ENCODE results near the gene EXOC3L4. TPM values are rescaled to one million over a fixed set of nuclear protein-coding genes. Genes with fewer than 3 reads are reported as not detected.

Gene EXOC3L4
- polyA plus RNA-seq, 1 donor, result 33.7 TPM

DNA sequence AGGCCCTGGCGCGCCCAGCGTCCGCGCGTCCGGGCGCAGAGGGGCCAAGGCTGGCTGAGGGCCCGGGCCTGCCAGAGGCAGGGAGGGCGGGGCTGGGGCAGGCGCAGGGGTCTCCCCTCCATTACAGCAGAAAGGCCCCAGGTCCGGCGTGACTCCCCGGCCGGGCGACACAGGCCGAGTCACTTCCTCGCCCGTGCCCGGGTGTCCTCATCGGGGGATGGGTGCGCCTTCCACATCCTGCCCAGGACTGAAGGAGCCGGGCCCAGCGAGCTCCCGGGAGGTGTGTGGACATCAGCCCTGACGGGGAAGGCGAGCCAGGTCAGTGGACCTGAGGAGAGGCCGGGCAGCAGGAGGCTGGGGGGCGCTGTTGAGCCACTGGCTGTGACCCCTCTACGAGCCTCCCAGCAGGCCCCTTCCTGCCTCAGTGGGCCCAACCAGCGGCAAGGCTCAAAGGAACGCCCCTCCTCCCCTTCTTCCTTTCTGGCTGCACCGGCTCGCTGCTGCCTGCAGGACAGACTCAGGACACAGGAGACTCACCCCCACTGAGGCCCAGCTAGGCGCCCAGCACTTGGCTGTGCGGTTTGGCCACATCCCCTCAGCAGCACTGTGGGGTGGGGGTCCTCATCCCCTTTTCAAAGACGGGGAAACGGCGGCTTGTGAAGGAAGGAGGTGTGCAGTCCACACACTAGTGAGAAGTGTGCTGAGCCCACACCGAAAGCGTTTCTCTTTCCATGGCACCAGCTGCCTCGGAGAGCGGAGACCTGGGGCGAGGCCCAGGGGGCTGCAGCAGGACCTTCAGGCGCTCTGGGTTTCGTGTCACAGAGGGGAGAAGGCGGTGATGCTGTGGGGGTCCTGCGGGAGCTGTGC lies 29.3 kb downstream of the EXOC3L4 start:
- H3K4me1 ChIP-seq (ENCODE audit: control insufficient read depth, insufficient read depth, low read length), result peaks cover 26% of the 10 kb centered on the region
- WGBS (ENCODE audit: insufficient coverage, low lambda C conversion rate), result no CpG with 5 or more reads among the region's 48 CpGs
- peak overlapping the region; percentile 28 for H3K4me3 ChIP-seq (ENCODE audit: low read length)
- H3K27me3 ChIP-seq (ENCODE audit: control insufficient read depth, insufficient read depth, low read length), result peaks cover 58% of the 10 kb centered on the region
- H3K9me3 ChIP-seq (ENCODE audit: control insufficient read depth, low read depth, low read length), result peaks cover 7% of the 10 kb centered on the region
- no peak overlapping the region for H3K27ac ChIP-seq (ENCODE audit: low read length)
- DNase-seq, result no peak
- no peaks in the 10 kb centered on the region for H3K36me3 ChIP-seq (ENCODE audit: control insufficient read depth, insufficient read depth, low read length)

DNA sequence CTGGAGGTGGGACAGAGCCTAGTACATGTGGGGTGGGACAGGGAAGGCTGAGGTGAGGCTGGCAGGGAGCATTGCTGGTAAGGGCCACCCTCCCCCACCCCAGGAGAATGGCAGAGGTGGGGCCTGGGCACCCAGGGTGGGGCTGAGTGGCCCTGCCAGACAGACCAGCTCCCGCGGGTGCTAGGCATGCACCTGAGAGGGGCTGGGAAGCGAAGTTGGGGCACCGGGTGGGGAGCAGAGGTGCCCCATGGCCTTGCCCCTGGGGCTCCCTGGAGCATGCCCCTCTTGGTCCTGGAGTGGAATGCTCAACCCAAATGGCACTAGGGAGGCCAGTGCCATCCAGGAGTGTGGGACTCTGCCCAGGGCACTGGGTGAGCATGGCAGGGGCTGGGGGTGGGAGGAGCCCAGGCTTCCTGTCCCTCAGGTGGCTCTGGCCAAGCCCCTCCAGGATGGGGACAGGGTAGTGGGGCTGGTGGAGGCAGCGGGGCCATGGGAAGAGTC lies 30.0 kb downstream of the EXOC3L4 start:
- no peak for DNase-seq
- Histone ChIP-seq H3K36me3 (ENCODE audit: control insufficient read depth, insufficient read depth, low read length) (no peaks in the 10 kb centered on the region), H3K27ac (ENCODE audit: low read length) (no peak overlapping the region), H3K9me3 (ENCODE audit: control insufficient read depth, low read depth, low read length) (peaks cover 7% of the 10 kb centered on the region), H3K4me3 (ENCODE audit: low read length) (no peak overlapping the region), H3K27me3 (ENCODE audit: control insufficient read depth, insufficient read depth, low read length) (peaks cover 63% of the 10 kb centered on the region), H3K4me1 (ENCODE audit: control insufficient read depth, insufficient read depth, low read length) (peaks cover 26% of the 10 kb centered on the region)
- no CpG with 5 or more reads among the region's 5 CpGs for WGBS (ENCODE audit: insufficient coverage, low lambda C conversion rate)

DNA sequence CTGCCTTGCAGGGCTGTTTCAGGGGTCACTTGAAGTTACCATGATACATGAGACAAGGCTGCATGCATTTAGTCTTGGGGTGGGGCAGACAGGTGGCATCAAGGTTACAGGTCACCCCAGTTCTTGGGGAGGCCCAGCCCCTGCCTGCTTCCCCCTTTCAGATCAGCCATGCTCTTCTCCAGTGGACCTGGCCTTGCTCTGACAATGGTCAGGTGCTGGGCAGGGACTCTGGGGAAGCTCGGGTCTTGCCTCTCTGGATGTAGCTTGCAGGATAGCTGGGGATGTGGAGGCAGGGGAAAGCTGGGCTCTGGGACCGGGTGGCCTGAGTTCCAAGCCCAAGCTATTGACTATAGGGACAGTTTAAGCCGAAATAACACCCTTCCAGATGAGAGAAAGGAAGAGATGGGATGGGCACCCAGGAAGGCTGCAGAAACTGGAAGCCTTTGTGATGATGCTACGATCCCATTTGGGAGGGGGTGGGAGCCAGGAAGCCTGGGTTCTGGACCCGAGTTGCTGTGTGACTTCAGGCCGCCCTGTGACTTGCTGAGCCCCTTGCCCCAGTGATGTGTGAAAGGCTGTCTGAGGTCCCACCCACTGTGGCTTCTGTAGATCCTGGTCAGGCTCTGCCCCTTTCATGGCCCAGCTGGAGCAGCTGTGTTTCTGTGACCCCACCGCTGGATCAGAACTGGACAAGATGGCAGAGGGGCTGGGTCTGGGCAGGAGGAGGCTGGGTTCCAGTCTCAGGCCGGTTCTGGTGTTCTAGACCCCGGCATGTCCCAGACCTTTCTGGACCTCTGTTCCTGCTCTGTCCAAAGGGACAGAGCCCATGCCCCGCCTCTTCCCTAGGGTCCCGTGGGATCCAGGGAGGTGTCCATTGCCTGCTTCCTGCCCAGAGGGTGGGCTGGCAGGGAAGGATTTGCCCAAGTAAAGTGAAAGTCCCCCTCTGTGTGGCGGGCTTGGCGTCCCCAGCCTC lies 30.9 kb downstream of the EXOC3L4 start:
- Histone ChIP-seq H3K36me3 (ENCODE audit: control insufficient read depth, insufficient read depth, low read length) (no peaks in the 10 kb centered on the region), H3K27ac (ENCODE audit: low read length) (no peak overlapping the region), H3K9me3 (ENCODE audit: control insufficient read depth, low read depth, low read length) (peaks cover 7% of the 10 kb centered on the region), H3K4me3 (ENCODE audit: low read length) (no peak overlapping the region), H3K4me1 (ENCODE audit: control insufficient read depth, insufficient read depth, low read length) (peaks cover 26% of the 10 kb centered on the region), H3K27me3 (ENCODE audit: control insufficient read depth, insufficient read depth, low read length) (peaks cover 63% of the 10 kb centered on the region)
- WGBS (ENCODE audit: insufficient coverage, low lambda C conversion rate), result no CpG with 5 or more reads among the region's 13 CpGs
- DNase-seq, result no peak

DNA sequence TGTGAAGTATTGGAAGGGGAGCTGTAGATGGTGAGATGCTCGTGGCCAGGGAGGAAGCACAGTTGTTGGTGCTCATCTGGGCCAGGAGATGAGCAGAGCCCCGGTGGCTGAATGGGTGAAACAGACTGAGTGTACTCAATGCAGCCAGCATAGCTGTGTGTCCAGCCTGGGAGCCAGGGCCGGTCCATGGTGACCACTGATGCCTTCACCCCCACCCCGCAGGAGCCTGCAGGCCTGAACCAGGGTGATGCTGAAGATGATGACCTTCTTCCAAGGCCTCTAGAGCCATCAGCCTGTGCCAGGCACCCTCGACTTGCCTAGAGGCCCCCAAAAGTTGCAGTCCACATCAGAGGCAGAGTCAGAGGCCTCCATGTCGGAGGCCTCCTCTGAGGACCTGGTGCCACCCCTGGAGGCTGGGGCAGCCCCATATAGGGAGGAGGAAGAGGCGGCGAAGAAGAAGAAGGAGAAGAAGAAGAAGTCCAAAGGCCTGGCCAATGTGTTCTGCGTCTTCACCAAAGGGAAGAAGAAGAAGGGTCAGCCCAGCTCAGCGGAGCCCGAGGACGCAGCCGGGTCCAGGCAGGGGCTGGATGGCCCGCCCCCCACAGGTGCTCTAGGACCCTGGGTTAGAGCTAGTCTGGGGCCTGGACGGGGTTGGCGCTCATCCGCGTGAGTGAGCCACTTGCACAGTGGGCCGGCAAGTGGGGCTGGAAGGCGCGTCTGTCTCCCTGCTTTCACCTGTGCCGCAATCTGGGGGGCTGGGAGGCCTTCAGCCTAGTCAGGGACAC lies 31.8 kb downstream of the EXOC3L4 start:
- peaks cover 63% of the 10 kb centered on the region for H3K27me3 ChIP-seq (ENCODE audit: control insufficient read depth, insufficient read depth, low read length)
- peaks cover 23% of the 10 kb centered on the region for H3K4me1 ChIP-seq (ENCODE audit: control insufficient read depth, insufficient read depth, low read length)
- no peak overlapping the region for H3K27ac ChIP-seq (ENCODE audit: low read length)
- WGBS (ENCODE audit: insufficient coverage, low lambda C conversion rate), result 95% methylated on average over 3 of the region's 22 CpGs
- no peak for DNase-seq
- peaks cover 7% of the 10 kb centered on the region for H3K9me3 ChIP-seq (ENCODE audit: control insufficient read depth, low read depth, low read length)
- H3K4me3 ChIP-seq (ENCODE audit: low read length), result no peak overlapping the region
- H3K36me3 ChIP-seq (ENCODE audit: control insufficient read depth, insufficient read depth, low read length), result no peaks in the 10 kb centered on the region

DNA sequence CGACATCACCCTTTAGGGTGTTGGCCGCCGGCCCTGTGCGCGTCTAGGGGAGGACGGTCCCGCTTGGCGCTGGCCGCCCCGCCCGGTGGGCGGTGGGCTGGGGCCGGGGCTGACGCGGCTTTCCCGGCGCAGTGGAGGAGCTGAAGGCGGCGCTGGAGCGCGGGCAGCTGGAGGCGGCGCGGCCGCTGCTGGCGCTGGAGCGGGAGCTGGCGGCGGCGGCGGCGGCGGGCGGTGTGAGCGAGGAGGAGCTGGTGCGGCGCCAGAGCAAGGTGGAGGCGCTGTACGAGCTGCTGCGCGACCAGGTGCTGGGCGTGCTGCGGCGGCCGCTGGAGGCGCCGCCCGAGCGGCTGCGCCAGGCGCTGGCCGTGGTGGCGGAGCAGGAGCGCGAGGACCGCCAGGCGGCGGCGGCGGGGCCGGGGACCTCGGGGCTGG lies 32.4 kb downstream of the EXOC3L4 start:
- no peak overlapping the region for H3K27ac ChIP-seq (ENCODE audit: low read length)
- H3K36me3 ChIP-seq (ENCODE audit: control insufficient read depth, insufficient read depth, low read length), result no peaks in the 10 kb centered on the region
- H3K27me3 ChIP-seq (ENCODE audit: control insufficient read depth, insufficient read depth, low read length), result peaks cover 62% of the 10 kb centered on the region
- H3K4me3 ChIP-seq (ENCODE audit: low read length), result no peak overlapping the region
- H3K4me1 ChIP-seq (ENCODE audit: control insufficient read depth, insufficient read depth, low read length), result peaks cover 19% of the 10 kb centered on the region
- DNase-seq, result peak; percentile 72 to 88
- peaks cover 7% of the 10 kb centered on the region for H3K9me3 ChIP-seq (ENCODE audit: control insufficient read depth, low read depth, low read length)
- no CpG with 5 or more reads among the region's 62 CpGs for WGBS (ENCODE audit: insufficient coverage, low lambda C conversion rate)

DNA sequence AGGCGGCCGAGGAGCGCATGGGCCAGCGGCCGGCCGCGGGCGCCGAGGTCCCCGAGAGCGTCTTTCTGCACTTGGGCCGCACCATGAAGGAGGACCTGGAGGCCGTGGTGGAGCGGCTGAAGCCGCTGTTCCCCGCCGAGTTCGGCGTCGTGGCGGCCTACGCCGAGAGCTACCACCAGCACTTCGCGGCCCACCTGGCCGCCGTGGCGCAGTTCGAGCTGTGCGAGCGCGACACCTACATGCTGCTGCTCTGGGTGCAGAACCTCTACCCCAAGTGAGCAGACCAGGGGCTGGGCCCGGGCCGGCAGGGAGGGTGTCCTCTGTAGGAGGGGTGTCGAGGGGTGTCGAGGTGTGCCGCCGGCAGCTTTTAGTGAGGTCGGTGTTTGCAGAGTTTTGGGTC lies 32.8 kb downstream of the EXOC3L4 start:
- no peaks in the 10 kb centered on the region for H3K36me3 ChIP-seq (ENCODE audit: control insufficient read depth, insufficient read depth, low read length)
- H3K9me3 ChIP-seq (ENCODE audit: control insufficient read depth, low read depth, low read length), result peaks cover 7% of the 10 kb centered on the region
- no CpG with 5 or more reads among the region's 39 CpGs for WGBS (ENCODE audit: insufficient coverage, low lambda C conversion rate)
- H3K27me3 ChIP-seq (ENCODE audit: control insufficient read depth, insufficient read depth, low read length), result peaks cover 58% of the 10 kb centered on the region
- H3K27ac ChIP-seq (ENCODE audit: low read length), result no peak overlapping the region
- H3K4me3 ChIP-seq (ENCODE audit: low read length), result no peak overlapping the region
- DNase-seq, result no peak
- H3K4me1 ChIP-seq (ENCODE audit: control insufficient read depth, insufficient read depth, low read length), result peaks cover 14% of the 10 kb centered on the region

DNA sequence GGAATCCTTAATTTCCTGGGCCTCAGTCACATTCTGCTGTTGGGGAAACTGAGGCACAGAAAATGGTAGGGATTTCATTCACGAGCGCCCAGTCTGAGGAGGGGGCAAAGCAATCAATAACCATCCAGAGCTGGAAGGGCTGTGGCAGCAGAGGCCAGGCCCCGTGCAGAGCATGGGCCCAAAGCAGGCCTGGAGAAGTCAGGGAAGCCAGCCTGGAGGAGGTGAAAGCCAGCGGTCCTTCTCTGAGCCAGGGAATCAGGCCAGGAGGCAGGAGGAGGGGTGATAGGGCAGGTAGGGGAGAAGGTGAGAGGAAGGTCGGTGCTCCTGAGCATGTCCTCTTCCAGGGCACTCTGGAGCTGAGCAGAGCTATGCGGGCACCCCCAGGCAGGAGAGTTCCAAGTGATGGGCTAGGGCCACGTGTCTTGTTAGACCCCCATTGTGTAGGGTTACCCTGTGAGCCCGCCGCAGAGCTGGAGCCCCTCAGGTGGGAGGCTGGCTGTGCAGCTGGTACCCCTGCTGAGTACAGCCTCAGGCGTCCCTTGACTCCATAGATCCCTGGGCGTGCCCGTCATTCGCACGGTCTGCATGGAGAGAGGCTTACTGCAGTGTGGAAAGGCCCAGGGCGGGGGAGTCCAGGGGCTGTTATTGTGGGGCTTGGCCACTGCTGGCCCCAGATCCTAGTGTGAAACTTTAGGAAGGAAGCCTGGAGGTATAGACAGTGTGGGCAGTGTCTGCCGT lies 33.5 kb downstream of the EXOC3L4 start:
- H3K36me3 ChIP-seq (ENCODE audit: control insufficient read depth, insufficient read depth, low read length), result no peaks in the 10 kb centered on the region
- no peak overlapping the region for H3K27ac ChIP-seq (ENCODE audit: low read length)
- H3K4me1 ChIP-seq (ENCODE audit: control insufficient read depth, insufficient read depth, low read length), result peaks cover 9% of the 10 kb centered on the region

DNA sequence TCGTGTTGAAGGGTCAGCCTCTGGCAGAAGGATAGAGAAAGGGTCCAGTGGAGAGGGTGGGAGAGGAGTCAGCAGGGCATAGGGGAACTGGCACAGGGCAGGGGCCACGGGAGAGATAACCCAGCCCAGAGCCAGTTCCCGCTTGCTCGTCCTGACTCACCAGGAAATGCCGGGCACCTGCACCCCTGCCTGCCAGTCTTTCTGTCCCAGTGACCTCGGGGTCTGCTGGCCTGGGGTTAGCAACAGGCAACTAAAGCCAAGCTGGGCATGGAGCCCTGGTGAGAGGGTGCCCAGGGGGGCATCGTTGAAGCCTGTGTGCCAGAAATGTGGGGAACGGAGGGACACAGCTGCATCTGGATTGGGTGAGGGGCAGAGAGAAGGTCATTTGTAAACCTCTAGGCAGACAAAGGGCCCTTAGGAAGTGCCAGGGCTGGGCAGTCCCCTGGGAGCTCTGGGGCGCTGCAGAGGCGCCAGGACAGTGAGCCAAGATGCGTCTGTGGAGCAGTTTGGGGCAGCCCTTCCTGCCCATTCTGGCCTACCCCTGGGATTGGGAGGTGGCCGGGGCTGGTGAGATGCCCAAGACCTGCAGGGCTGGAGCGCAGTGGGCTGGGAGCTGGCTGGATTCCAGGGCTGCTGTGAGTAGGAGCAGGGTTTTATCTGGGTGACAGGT lies 34.2 kb downstream of the EXOC3L4 start:
- H3K27me3 ChIP-seq (ENCODE audit: control insufficient read depth, insufficient read depth, low read length), result peaks cover 45% of the 10 kb centered on the region
- WGBS (ENCODE audit: insufficient coverage, low lambda C conversion rate), result 100% methylated on average over 1 of the region's 13 CpGs
- H3K4me1 ChIP-seq (ENCODE audit: control insufficient read depth, insufficient read depth, low read length), result peaks cover 9% of the 10 kb centered on the region
- no peak for DNase-seq
- no peak overlapping the region for H3K4me3 ChIP-seq (ENCODE audit: low read length)
- H3K36me3 ChIP-seq (ENCODE audit: control insufficient read depth, insufficient read depth, low read length), result peaks cover 2% of the 10 kb centered on the region
- peaks cover 3% of the 10 kb centered on the region for H3K9me3 ChIP-seq (ENCODE audit: control insufficient read depth, low read depth, low read length)
- H3K27ac ChIP-seq (ENCODE audit: low read length), result no peak overlapping the region

More for the DNA sequence above, 33.5 kb downstream of the EXOC3L4 start:
- no peak for DNase-seq
- WGBS (ENCODE audit: insufficient coverage, low lambda C conversion rate), result no CpG with 5 or more reads among the region's 16 CpGs
- H3K27me3 ChIP-seq (ENCODE audit: control insufficient read depth, insufficient read depth, low read length), result peaks cover 51% of the 10 kb centered on the region
- H3K9me3 ChIP-seq (ENCODE audit: control insufficient read depth, low read depth, low read length), result peaks cover 3% of the 10 kb centered on the region
- H3K4me3 ChIP-seq (ENCODE audit: low read length), result no peak overlapping the region

Measured in large intestine (tissue), 3 donors.